Motor neuron (in vitro differentiated cells): Measurements from ENCODE around the gene OPRL1. TPM values are rescaled to one million over a fixed set of nuclear protein-coding genes. Genes with fewer than 3 reads are reported as not detected.

Experiments used
- ATAC-seq, 8 experiments: fragments of 200-7000 bp; cut with Tn5 transposase; replicated peaks in 6 of 8; 2 replicates each; pipeline ENCODE4 v1.8.0; 2021; ENCODE audit warnings: mild to moderate bottlenecking in 8 of 8, moderate library complexity in 8 of 8
- H3K27ac ChIP-seq, 2 donors: fragments of 250-450 bp; sonication (Bioruptor Pico); 2 replicates each; pipeline ENCODE4 v1.9.0; 2021; ENCODE audit warnings: antibody characterized with exemption in 2 of 2, mild to moderate bottlenecking in 2 of 2, moderate library complexity in 1 of 2
- H3K4me1 ChIP-seq, 2 donors: fragments of 250-450 bp; sonication (Bioruptor Pico); replicated peaks in 1 of 2; 2 replicates each; pipeline ENCODE4 v1.6.1; 2021; ENCODE audit warnings: antibody characterized with exemption in 2 of 2, mild to moderate bottlenecking in 2 of 2, moderate library complexity in 1 of 2
- H3K4me3 ChIP-seq, 5 donors: fragments of 250-450 bp; sonication (Bioruptor Pico); 2 replicates each; pipeline ENCODE4 v1.9.0; 2021; ENCODE audit warnings: antibody characterized with exemption in 5 of 5, mild to moderate bottlenecking in 5 of 5, moderate library complexity in 4 of 5
- WGBS, 10 experiments: fragments of 450-650 bp; shearing (Covaris generic); methylation state at CpG; one replicate each; pipeline ENCODE4 v1.0.0; 2022; 5-methylcytosine and 5-hydroxymethylcytosine counted together
- in situ Hi-C, 9 experiments: fragments of 400-800 bp; cut with MboI; loops; one replicate each; pipeline ENCODE4 v1.15.0; 2021; ENCODE audit warnings: low sequenced_read_pairs in 9 of 9, low pct_unique_long_range_greater_than_20kb in 2 of 9; ENCODE audit not compliant: unreplicated experiment in 9 of 9
- total RNA-seq, 8 experiments: library from RNA; unstranded; fragments of 300-600 nt; gene quantifications; 2 replicates each; pipeline versions ENCODE4 v1.2.3 to v1.2.4, GENCODE V29; 2022

Gene OPRL1
- total RNA-seq, 8 experiments from 2014 or later, result 0.15 to 3.1 (median 1.5) TPM

DNA sequence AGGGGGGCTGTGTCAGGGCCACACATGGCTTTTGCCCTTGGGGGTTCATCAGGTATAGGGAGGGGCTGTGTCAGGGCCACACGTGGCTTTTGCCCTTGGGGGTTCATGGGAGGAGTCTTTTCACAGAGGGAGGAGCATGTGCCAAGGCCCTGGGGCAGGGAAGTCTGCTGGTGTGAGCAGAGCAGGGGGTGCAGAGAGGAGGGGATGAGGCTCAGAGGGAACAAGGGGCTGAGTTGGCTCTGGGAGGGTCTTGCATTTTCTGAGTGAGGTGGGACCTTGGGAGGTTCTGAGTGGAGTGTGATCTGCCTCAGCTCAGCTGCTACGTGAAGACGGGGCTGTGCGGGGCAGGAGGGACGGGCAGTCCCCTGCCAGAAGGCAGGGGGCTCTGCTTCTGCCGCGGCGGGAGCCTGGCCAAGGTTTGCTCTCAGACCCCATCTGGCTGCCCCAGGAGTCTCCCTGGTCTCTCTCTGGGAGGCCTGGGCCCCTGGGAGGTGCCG, 24.4 kb upstream of the OPRL1 start:
- Histone ChIP-seq H3K27ac (no peak overlapping the region), H3K4me1 (peaks cover 13 to 24% of the 10 kb centered on the region in 2 donors), H3K4me3 (no peak overlapping the region)
- ATAC-seq, result no peak
- WGBS, 10 experiments, result 17 to 82% methylated on average over 1 to 5 of the region's 9 CpGs; no CpG with 5 or more reads in 8 of the 10 experiments
- in situ Hi-C loops, result no loop called here

DNA sequence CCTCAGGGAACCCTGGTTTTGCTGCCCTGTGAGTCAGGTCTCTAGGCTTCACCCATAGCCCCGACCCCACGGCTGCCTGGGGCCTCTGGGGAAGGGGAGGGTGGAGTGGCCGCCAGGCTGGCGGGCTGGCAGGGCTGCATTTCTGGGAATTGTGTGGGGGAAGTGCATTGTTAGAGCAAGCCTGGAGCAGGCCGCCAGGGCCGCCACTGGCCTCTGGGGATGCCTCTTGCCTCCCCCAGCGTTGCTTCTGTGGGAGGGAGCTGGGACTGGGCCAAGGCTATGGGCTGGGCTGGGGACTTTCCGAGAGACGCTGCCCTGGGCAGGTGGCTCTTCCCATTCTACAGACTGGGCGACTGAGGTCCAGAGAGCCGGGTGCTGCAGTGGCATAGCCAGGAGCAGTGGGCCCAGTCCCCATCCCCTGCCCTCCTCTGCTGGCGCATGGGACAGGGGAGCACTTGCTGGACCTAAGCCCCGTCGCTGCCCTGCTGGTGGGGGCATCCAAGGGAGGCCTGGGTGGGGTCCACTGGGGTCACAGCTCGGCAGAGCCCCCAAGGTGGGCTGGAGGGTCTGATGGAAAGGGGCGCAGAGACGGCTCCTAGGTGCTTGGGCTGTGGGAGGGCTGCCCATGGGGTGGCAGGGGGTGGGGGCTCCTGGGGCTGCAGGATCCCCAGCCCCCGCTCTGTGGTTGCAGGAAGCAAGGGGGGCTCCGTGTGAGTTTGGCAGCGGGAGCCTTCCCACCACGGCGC, 23.8 kb upstream of the OPRL1 start:
- H3K4me3 ChIP-seq, result no peak overlapping the region
- no peak overlapping the region for H3K27ac ChIP-seq
- H3K4me1 ChIP-seq, result peaks cover 13 to 24% of the 10 kb centered on the region in 2 donors
- no CpG with 5 or more reads among the region's 22 CpGs for WGBS, 10 experiments
- ATAC-seq, result peak in 6 of 8 experiments; percentile 3 to 25 (median 8)
- in situ Hi-C loops, result no loop called here

DNA sequence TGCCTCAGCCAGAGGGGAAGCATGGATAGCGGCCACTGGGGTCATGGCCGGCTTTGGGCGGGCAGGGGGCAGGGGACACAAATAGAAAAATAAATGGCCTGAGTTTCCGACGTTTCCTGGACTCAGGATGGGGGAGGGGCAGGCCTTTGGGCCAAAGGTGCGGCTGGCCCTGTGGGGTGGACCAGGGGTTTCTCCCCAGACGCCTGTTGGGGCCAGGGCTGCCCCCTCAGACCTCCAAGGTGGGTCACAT, 23.3 kb upstream of the OPRL1 start:
- H3K4me3 ChIP-seq, result no peak overlapping the region
- WGBS, 10 experiments, result no CpG with 5 or more reads among the region's 7 CpGs
- in situ Hi-C loops, result no loop called here
- H3K4me1 ChIP-seq, result peaks cover 13 to 24% of the 10 kb centered on the region in 2 donors
- no peak overlapping the region for H3K27ac ChIP-seq
- no peak for ATAC-seq

DNA sequence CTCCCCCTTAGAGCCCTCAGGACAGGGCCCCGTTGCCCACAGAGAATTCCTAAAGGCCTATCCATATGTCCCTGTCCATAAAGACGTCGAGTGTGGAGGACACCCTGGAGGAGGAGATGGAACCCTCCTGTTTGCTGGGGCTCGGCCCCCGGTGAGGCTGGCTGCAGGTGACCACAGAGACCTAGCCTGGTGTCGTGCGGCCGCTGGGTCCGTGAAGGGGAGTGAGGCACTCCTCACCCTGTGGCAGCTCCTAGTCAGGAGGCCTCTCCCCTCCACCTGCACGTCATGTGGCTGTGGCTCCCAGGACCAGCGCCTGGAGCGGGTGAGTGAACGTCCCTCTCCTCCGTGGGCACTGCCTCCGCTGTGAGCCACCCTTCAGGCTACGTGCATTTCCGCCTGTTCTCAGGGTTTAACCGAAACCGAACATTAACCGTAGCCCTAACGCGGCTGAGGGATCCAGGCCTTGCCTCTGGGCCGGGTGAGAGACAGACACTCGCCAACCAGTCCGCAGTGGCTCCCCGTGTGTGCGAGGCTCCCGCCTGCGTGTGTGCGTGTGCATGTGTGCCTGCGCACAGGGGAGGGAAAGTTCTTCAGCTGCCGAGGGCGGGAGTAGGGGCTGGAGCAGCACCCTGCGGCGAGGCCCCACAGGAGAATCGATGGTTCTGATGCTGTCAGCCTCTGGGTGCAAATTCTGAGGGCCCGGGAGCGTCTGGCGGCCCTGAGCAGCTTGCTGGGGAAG, 22.8 kb upstream of the OPRL1 start:
- in situ Hi-C loops, result no loop called here
- WGBS, 10 experiments, result 31 to 100% (median 86%) methylated on average over 2 to 8 of the region's 39 CpGs; no CpG with 5 or more reads in 5 of the 10 experiments
- peaks cover 13 to 25% of the 10 kb centered on the region in 2 donors for H3K4me1 ChIP-seq
- no peak overlapping the region for H3K27ac ChIP-seq
- no peak overlapping the region for H3K4me3 ChIP-seq
- no peak for ATAC-seq

DNA sequence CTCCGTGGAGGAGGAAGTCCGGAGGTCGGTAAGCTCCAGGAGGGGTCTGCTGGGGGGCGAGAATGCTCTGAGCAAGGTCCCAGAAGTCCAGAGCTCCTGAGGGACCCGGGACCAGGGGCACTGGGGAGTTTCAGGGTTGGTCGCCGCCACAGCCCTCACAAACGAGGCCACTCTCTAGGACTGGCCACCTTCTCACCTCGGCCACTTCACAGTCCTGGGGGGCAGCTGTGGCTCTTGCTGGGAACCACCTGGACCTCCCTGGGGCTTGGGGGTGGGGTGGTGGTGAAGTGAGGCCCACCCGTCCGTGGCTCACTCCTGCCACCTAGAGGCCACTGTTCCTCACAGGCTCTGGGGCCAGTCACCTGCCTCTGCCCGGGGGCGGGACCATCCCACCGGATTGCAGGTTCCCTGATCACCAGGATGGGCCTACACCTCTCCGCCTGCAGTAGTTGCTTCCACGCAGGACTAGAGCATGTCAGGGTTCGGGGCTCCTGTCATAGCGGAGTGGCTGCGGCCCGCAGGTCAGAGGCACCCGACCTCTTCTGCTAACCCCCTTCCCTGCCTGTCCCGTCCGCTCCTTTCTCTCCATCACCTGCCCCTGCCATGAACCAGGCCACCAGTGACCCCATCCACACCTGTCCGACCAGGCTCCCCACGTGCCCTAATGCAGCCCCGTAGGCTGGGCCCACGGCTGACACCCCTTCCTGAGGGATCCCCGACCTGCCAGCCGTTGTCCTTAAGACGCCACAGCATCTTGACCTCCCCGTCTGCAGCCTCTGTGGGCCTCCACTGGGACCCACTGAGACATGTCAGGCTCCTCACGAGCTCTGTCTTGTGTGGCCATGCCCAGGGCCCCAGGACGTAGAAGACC, 22.0 kb upstream of the OPRL1 start:
- 0 to 80% (median 54%) methylated on average over 1 to 7 of the region's 33 CpGs; no CpG with 5 or more reads in 5 of the 10 experiments for WGBS, 10 experiments
- no peak overlapping the region for H3K27ac ChIP-seq
- in situ Hi-C loops, result no loop called here
- H3K4me3 ChIP-seq, result no peak overlapping the region
- peak in 7 of 8 experiments; percentile 13 to 80 (median 25) for ATAC-seq
- H3K4me1 ChIP-seq, result peaks cover 19 to 31% of the 10 kb centered on the region in 2 donors

DNA sequence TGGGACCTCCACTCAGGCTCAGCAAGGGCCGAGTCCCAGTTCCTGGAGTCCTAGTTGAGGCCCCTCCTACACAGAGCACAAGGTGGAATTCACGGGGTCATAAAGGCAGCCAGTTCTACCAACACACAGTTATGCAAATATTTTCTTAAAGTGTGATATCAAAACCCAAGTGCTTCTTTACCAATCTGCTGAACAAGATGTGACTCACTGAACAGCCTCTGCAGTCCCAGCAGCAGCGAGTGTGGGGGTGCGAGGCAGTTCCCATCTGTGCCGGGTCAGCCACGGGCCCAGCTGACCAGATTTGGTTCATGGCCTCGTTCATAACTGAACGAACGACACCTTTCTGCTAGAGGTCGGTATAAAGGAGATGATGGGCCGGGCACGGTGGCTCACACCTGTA, 21.3 kb upstream of the OPRL1 start:
- Histone ChIP-seq H3K4me3 (no peak overlapping the region), H3K27ac (no peak overlapping the region), H3K4me1 (peaks cover 19 to 31% of the 10 kb centered on the region in 2 donors)
- 17 to 76% (median 20%) methylated on average over 1 to 8 of the region's 12 CpGs; no CpG with 5 or more reads in 7 of the 10 experiments for WGBS, 10 experiments
- in situ Hi-C loops, result no loop called here
- no peak for ATAC-seq

DNA sequence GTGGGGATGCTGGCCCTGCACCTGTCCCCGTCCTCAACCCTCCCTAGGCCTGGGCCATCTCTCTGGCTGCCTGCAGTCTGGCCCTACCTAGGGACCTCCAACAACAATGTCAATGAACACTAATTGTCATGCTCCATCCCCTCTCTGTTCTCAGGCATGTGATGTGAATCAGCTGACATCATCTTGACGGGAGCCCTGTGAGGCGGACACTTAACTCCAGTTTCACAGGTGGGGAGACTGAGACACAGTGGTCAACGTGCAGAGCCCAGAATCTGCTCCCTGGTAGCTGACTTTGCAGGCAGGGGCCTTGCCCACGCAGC, 17.6 kb upstream of the OPRL1 start:
- H3K27ac ChIP-seq, result peak overlapping the region; percentile 63 to 71
- H3K4me1 ChIP-seq, result peaks cover 16 to 20% of the 10 kb centered on the region in 2 donors
- peak in 5 of 8 experiments; percentile 1 to 11 (median 7) for ATAC-seq
- 0 to 90% (median 53%) methylated on average over 2 to 4 of the region's 5 CpGs; no CpG with 5 or more reads in 4 of the 10 experiments for WGBS, 10 experiments
- peak overlapping the region; percentile 68 to 94 (median 90) for H3K4me3 ChIP-seq
- in situ Hi-C loops, result no loop called here

DNA sequence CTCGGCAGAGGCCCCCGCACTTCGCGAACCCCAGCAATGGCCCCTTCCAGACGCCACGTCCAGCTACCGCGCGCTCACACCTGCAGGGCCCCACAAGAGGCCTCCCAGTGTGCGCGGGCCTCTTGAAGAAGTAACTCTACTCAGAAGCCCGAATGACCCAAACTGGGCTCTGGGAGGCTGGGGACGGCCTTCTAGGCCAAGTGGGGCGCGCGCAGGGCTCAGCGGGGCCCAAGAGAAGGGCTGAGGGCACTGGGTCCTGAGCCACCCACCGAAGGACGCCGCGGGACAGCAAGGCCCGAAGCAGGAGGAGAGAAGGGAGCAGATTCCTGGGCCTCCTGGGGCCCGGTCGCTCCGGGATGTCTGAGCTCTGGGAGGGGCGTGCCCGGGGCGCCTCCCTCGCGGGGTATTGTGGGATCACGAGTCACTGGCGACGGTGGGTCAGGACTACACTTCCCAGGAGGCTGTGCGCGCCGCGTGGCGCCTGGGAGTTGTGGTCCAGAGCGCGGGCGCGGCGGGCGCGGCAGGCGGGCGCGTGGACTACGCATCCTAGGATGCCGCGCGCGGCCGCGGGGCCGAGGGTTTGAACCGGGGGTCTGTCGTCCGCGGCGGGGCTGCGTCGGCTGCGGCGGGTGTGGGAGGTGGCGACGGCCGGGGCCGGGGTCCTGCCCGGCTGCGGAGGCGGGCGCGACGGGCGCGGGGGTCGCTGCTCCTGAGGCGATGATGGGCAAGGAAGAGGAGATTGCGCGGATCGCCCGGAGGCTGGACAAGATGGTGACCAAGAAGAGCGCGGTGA, 17.1 kb upstream of the OPRL1 start, which contains the start of gene TCEA2:
Gene TCEA2, plus strand, starts transcription at position 603 of the 793 bp plus-strand sequence. Its CDS starts 115 bp downstream, at position 718.
- in situ Hi-C loops, result no loop called here
- Histone ChIP-seq H3K27ac (peak within 1 kb of the TSS; percentile 64 to 71), H3K4me3 (peak within 1 kb of the TSS; percentile 68 to 94 (median 90)), H3K4me1 (peaks cover 15% of the 10 kb centered on the region in 2 donors)
- 2 to 33% (median 15%) methylated on average over 3 to 20 of the region's 85 CpGs; no CpG with 5 or more reads in 6 of the 10 experiments for WGBS, 10 experiments
- peak; percentile 86 to 96 (median 89) for ATAC-seq

DNA sequence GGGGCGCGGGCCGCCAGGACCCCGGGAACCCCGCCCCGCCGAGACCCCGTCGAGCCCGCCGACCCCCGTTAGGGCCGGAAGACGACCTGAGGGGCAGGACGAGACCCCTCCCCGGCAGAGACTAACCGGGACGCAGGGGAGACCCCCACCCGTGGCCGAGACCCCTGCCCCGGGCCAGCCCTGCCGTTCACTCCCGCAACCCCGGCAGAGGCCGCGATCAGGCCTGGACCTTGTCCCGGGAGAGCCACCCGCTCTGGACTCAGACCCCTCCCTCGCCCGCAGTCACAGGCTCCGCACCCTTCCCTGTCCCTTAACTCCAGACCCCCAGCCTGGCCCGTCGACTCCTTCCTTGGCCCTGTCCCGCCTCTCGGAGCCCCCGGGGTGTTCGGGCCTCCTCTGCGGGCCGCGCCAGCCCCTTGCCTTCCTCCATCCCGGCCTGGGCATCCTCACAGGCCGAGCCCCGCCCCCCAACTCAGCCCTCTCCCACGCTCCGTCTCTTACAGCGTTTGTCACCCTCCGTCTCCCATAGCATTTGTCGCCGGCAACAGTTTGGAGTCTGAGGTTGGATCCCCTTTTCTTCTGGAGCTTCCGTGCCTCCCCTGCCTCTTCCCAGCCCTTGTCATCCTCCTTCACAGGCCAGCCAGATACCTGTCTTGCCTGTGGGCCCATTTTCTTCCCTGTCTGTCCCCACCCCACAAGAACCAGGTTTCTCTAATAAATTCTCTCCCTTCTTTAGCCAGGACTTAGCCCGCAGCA, 16.3 kb upstream of the OPRL1 start:
- ATAC-seq, result peak; percentile 2 to 13 (median 5)
- WGBS, 10 experiments, result 0 to 4% (median 0%) methylated on average over 2 to 4 of the region's 51 CpGs; no CpG with 5 or more reads in 7 of the 10 experiments
- in situ Hi-C loops, result no loop called here
- Histone ChIP-seq H3K4me1 (peaks cover 14 to 15% of the 10 kb centered on the region in 2 donors), H3K4me3 (peak overlapping the region; percentile 68 to 94 (median 90)), H3K27ac (peak overlapping the region; percentile 60 to 64)

DNA sequence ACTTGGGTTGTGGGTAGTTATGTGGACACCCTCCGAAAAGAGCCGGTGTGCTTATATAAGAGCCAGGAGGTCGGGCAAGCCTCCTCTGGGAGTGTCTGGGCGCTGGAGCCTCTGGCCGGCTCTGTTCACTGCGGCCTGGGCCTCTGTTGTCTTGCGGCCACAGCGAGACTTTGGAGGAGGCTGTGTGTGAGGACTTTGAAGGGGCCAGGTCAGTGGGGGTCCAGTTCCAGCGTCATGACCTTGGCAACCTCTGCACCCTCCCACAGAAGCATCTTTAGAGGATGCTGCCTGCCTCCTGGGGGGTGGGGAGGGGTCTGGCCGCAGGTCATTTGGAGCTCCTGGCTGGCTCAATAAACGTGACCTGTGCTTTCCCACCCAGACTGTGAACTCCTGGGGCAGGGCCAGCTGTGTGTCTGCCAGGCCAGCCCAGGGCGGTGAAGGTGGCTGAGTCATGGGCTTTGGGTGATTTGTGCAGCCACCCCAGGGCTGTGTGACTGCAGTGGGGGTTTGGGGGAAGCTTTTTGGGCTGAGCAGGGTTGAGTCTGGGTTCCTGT, 15.7 kb upstream of the OPRL1 start:
- Histone ChIP-seq H3K4me1 (peaks cover 14 to 15% of the 10 kb centered on the region in 2 donors), H3K27ac (no peak overlapping the region), H3K4me3 (peak overlapping the region; percentile 68 to 94 (median 90))
- peak in 2 of 8 experiments; percentile 1 to 3 for ATAC-seq
- in situ Hi-C loops, result no loop called here
- WGBS, 10 experiments, result 11 to 51% (median 30%) methylated on average over 2 to 6 of the region's 12 CpGs; no CpG with 5 or more reads in 5 of the 10 experiments
